ENCODE results near the gene MACROD2. TPM values are rescaled to one million over a fixed set of nuclear protein-coding genes. Genes with fewer than 3 reads are reported as not detected.

The MACROD2 gene
- total RNA-seq, 1 donor from 2014 or later = 78.2 TPM

DNA sequence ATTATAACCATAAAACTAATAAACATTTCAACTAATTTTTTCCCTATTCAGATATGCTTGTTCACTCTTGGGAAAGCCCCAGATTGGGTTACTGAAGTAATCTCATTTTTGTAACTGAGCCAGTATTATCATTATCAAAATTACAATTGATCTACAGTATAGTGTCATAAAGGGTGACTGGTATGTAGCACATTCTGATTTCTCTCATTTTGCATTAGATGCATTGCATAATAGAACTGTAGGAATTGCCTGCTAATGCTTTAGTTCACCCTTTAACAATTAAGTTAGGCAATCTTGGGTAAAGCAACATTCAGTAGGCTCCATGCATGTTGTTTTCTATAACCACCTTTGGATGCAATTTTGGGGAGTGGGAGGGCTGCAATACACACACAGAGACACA is 492.9 kb downstream of the MACROD2 start:
- H3K27ac ChIP-seq = no peak overlapping the region
- ATAC-seq (no peak), DNase-seq (no peak)
- no peaks in the 10 kb centered on the region for H3K4me1 ChIP-seq
- H3K4me3 ChIP-seq = no peak overlapping the region
- no peaks in the 10 kb centered on the region for H3K9me3 ChIP-seq
- no peaks in the 10 kb centered on the region for H3K27me3 ChIP-seq
- no peaks in the 10 kb centered on the region for H3K36me3 ChIP-seq
- TF ChIP-seq, protein P1, sequence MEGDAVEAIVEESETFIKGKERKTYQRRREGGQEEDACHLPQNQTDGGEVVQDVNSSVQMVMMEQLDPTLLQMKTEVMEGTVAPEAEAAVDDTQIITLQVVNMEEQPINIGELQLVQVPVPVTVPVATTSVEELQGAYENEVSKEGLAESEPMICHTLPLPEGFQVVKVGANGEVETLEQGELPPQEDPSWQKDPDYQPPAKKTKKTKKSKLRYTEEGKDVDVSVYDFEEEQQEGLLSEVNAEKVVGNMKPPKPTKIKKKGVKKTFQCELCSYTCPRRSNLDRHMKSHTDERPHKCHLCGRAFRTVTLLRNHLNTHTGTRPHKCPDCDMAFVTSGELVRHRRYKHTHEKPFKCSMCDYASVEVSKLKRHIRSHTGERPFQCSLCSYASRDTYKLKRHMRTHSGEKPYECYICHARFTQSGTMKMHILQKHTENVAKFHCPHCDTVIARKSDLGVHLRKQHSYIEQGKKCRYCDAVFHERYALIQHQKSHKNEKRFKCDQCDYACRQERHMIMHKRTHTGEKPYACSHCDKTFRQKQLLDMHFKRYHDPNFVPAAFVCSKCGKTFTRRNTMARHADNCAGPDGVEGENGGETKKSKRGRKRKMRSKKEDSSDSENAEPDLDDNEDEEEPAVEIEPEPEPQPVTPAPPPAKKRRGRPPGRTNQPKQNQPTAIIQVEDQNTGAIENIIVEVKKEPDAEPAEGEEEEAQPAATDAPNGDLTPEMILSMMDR (IDR thresholded peaks at IDR 0.05) = no peak
- intact Hi-C loops (cut with DNase I) = no loop called here

GRCh38 chr20:14488756-14489479 is 493.6 kb downstream of the MACROD2 start:
- TF ChIP-seq, protein P1 (IDR thresholded peaks at IDR 0.05) = no peak
- H3K27ac ChIP-seq = no peak overlapping the region
- H3K4me3 ChIP-seq = no peak overlapping the region
- H3K4me1 ChIP-seq = no peaks in the 10 kb centered on the region
- ATAC-seq = no peak
- H3K27me3 ChIP-seq = no peaks in the 10 kb centered on the region
- H3K36me3 ChIP-seq = no peaks in the 10 kb centered on the region
- intact Hi-C loops (cut with DNase I) = no loop called here
- no peak for DNase-seq
- H3K9me3 ChIP-seq = no peaks in the 10 kb centered on the region

GRCh38 chr20:14489544-14489943 is 494.2 kb downstream of the MACROD2 start:
- ATAC-seq = no peak
- no peak for DNase-seq
- Histone ChIP-seq H3K4me3 (no peak overlapping the region), H3K9me3 (no peaks in the 10 kb centered on the region), H3K4me1 (no peaks in the 10 kb centered on the region), H3K27me3 (no peaks in the 10 kb centered on the region), H3K36me3 (no peaks in the 10 kb centered on the region), H3K27ac (no peak overlapping the region)
- TF ChIP-seq, protein P1 (IDR thresholded peaks at IDR 0.05) = no peak
- intact Hi-C loops (cut with DNase I) = no loop called here

DNA sequence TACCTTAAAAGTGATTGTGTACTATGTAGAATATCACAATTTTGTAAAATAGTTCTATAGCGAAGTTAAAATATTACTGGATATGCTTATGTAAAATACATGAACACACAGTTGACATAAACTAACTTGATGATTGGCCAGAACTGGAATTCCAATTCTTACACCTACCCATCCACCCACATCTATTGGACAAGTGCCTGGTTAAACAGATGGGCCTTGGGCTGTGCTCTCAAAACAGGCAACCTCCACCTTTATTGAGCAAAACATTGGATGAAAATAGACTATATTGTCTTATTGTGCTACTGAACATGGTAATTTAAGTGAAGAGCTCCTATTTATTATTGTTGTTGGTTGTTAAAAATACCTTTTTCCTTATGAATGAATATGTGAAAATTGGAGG is 496.1 kb downstream of the MACROD2 start:
- no peak for ATAC-seq
- intact Hi-C loops (cut with DNase I) = no loop called here
- Histone ChIP-seq H3K4me3 (no peak overlapping the region), H3K36me3 (no peaks in the 10 kb centered on the region), H3K4me1 (no peaks in the 10 kb centered on the region), H3K27me3 (no peaks in the 10 kb centered on the region), H3K27ac (no peak overlapping the region), H3K9me3 (no peaks in the 10 kb centered on the region)
- TF ChIP-seq, protein P1 (IDR thresholded peaks at IDR 0.05) = no peak
- DNase-seq = no peak

- DNase-seq = no peak
- Histone ChIP-seq H3K9me3 (no peaks in the 10 kb centered on the region), H3K27me3 (no peaks in the 10 kb centered on the region), H3K4me3 (no peak overlapping the region), H3K4me1 (no peaks in the 10 kb centered on the region), H3K27ac (no peak overlapping the region), H3K36me3 (no peaks in the 10 kb centered on the region)
- intact Hi-C loops (cut with DNase I) = no loop called here
- ATAC-seq = no peak
- TF ChIP-seq, protein P1 (IDR thresholded peaks at IDR 0.05) = no peak
These were observed 498.1 kb downstream of the MACROD2 start for GRCh38 chr20:14493408-14493807.

DNA sequence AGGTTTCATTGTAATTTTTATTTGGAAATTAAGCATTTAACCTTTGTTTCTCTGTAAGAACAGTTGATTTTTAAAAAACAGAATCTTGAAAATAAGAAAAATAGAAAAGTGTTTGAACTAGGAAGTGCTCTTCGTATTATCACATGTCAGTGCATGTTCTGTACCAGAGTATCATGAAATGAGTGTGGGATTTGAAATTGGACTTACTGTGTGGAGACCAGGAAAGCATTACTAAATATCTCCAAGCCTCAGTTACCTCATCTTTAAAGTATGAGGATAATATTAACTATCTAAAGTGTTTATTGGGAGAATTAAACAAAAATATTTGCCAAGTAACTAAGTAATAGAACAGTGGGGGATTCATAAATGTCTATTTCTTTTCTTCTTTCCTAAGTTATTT is 499.0 kb downstream of the MACROD2 start:
- no peaks in the 10 kb centered on the region for H3K27me3 ChIP-seq
- no peaks in the 10 kb centered on the region for H3K4me1 ChIP-seq
- H3K36me3 ChIP-seq = no peaks in the 10 kb centered on the region
- ATAC-seq = no peak
- TF ChIP-seq, protein P1 (IDR thresholded peaks at IDR 0.05) = no peak
- no peak for DNase-seq
- no peak overlapping the region for H3K27ac ChIP-seq
- no peaks in the 10 kb centered on the region for H3K9me3 ChIP-seq
- intact Hi-C loops (cut with DNase I) = no loop called here
- H3K4me3 ChIP-seq = no peak overlapping the region

Data from upper lobe of right lung (tissue), 1 donor.